CD4-positive, alpha-beta T cell (primary cell): ENCODE data around the gene LRRC49. TPM values are rescaled to one million over a fixed set of nuclear protein-coding genes. Genes with fewer than 3 reads are reported as not detected.

Experiments used
- ATAC-seq: fragments of 200-7000 bp; cut with Tn5 transposase; one replicate; pipeline ENCODE4 v1.10.0; 2022; ENCODE audit warnings: mild to moderate bottlenecking; ENCODE audit not compliant: poor library complexity
- CTCF ChIA-PET: fragments of 350-600 bp; sonication (Branson Sonifier 250); formaldehyde crosslinking; loops from one replicate; lab custom pipeline; 2021; ENCODE audit warnings: antibody characterized with exemption, inconsistent platforms; lab: Charles Lee
- POLR2A ChIA-PET: fragments of 350-600 bp; sonication (Branson Sonifier 250); formaldehyde crosslinking; loops from one replicate; lab custom pipeline; 2021; ENCODE audit warnings: antibody characterized with exemption, inconsistent platforms; lab: Charles Lee
- DNase-seq, 14 experiments: peaks; one replicate each; pipeline ENCODE4 v3.0.0-alpha.2; 2013 to 2020; ENCODE audit warnings: mixed read lengths in 2 of 14
- H3K27ac ChIP-seq, 2 donors: one replicate each; pipeline versions ENCODE4 v1.5.1 to v1.7.0; 2013; ENCODE audit warnings: low read length in 2 of 2, low read depth in 1 of 2, mild to moderate bottlenecking in 1 of 2
- H3K27me3 ChIP-seq, 2 experiments: 1 replicate in 1 of 2; 2 replicates in 1 of 2; pipeline versions ENCODE4 v1.6.1 to v1.7.0; 2013; ENCODE audit warnings: low read length in 2 of 2, control low read depth in 1 of 2, mild to moderate bottlenecking in 1 of 2, moderate library complexity in 1 of 2; ENCODE audit not compliant: insufficient read depth in 2 of 2, control insufficient read depth in 1 of 2
- H3K36me3 ChIP-seq: one replicate; pipeline ENCODE4 v1.6.1; 2013; ENCODE audit warnings: low read length, control low read depth; ENCODE audit not compliant: insufficient read depth
- H3K4me1 ChIP-seq: one replicate; pipeline ENCODE4 v1.6.1; 2013; ENCODE audit warnings: low read length, control low read depth; ENCODE audit not compliant: insufficient read depth
- H3K4me3 ChIP-seq: one replicate; pipeline ENCODE4 v1.5.1; 2013; ENCODE audit warnings: mild to moderate bottlenecking, low read length, moderate library complexity
- H3K9me3 ChIP-seq, 2 experiments: 1 replicate in 1 of 2; 2 replicates in 1 of 2; pipeline versions ENCODE4 v1.6.1 to v1.7.0; 2013; ENCODE audit warnings: low read length in 2 of 2, mild to moderate bottlenecking in 2 of 2, control low read depth in 1 of 2, moderate library complexity in 1 of 2; ENCODE audit not compliant: control insufficient read depth in 1 of 2, insufficient read depth in 1 of 2
- H3K27ac Mint-ChIP-seq: one replicate; pipeline ENCODE4 v1.8.0; 2020; ENCODE audit warnings: mixed read lengths
- H3K27me3 Mint-ChIP-seq: one replicate; pipeline ENCODE4 v1.8.0; 2021; ENCODE audit warnings: mixed read lengths
- H3K36me3 Mint-ChIP-seq: one replicate; pipeline ENCODE4 v1.8.0; 2021; ENCODE audit warnings: low read depth, mixed read lengths
- H3K4me1 Mint-ChIP-seq: one replicate; pipeline ENCODE4 v1.8.0; 2021; ENCODE audit warnings: low read depth, mixed read lengths
- H3K4me3 Mint-ChIP-seq: one replicate; pipeline ENCODE4 v1.8.0; 2020; ENCODE audit warnings: mild to moderate bottlenecking, mixed read lengths
- H3K9me3 Mint-ChIP-seq: one replicate; pipeline ENCODE4 v1.8.0; 2020; ENCODE audit warnings: mixed read lengths
- intact Hi-C, 2 experiments: fragments of 100-400 bp; cut with DNase I in 1 of 2; cut with micrococcal nuclease in 1 of 2; formaldehyde crosslinking; loops; one replicate each; pipeline versions ENCODE4 v1.15.1 to v1.9.0; 2023 to 2025; cut with DNase I, micrococcal nuclease
- total RNA-seq, 174 experiments: library from RNA in 2 of 174; stranded (reverse) in 2 of 174; gene quantifications; one replicate each; pipeline ENCODE4 v1.2.3 and lab custom pipeline; 2021 to 2026
- TF ChIP-seq, protein P1 (sequence below): fragments of 200-600 bp; IDR thresholded peaks from one replicate; pipeline ENCODE4 v1.8.0; 2022; ENCODE audit warnings: antibody characterized with exemption, mild to moderate bottlenecking

Gene LRRC49
- total RNA-seq, 2 experiments from 2014 or later = 0.39 to 0.49 TPM

DNA sequence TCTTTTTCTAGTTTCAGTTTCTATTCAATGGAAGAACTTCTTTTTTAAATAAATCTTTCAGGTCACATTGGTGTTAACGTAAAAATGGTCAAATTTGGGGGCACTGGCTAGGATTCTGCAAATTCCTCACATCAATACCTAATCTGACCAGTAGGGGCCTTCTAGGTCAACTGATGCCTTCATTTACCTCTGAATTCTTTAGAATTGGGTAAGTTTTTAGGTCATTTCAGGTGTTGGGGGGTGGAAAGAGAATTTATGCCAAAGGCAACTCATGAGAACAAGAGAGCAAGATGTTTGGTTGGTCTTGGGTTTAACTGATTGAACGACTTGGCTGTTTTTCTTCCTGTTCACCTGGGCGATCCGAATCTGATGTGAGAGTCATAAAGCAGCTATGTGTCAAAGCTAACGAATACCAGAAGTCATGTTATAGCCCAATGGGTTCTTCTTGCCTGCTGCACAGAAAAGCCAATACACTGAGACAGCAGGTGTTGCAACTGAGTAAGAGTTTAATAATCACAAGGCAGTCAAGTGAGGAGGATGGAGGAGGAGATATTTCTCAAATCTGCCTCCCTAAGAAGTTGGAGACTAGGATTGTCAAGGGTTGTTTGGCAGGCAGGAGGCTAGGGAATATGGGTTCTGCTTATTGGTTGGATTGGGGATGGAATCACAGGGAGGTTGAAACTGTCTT is 15.3 kb downstream of the LRRC49 start:
- Histone ChIP-seq H3K27ac (no peak overlapping the region), H3K36me3 (no peaks in the 10 kb centered on the region), H3K4me1 (no peaks in the 10 kb centered on the region), H3K4me3 (no peak overlapping the region), H3K9me3 (peaks cover 0 to 14% of the 10 kb centered on the region in 2 experiments), H3K27me3 (no peaks in the 10 kb centered on the region)
- Mint-ChIP-seq H3K4me3 (no peak overlapping the region), H3K4me1 (no peaks in the 10 kb centered on the region), H3K27ac (no peak overlapping the region), H3K36me3 (no peaks in the 10 kb centered on the region), H3K27me3 (peaks cover 31% of the 10 kb centered on the region), H3K9me3 (peaks cover 12% of the 10 kb centered on the region)
- ChIA-PET CTCF (no interaction called here), POLR2A (no interaction called here)
- DNase-seq (no peak), ATAC-seq (no peak)
- TF ChIP-seq, protein P1, sequence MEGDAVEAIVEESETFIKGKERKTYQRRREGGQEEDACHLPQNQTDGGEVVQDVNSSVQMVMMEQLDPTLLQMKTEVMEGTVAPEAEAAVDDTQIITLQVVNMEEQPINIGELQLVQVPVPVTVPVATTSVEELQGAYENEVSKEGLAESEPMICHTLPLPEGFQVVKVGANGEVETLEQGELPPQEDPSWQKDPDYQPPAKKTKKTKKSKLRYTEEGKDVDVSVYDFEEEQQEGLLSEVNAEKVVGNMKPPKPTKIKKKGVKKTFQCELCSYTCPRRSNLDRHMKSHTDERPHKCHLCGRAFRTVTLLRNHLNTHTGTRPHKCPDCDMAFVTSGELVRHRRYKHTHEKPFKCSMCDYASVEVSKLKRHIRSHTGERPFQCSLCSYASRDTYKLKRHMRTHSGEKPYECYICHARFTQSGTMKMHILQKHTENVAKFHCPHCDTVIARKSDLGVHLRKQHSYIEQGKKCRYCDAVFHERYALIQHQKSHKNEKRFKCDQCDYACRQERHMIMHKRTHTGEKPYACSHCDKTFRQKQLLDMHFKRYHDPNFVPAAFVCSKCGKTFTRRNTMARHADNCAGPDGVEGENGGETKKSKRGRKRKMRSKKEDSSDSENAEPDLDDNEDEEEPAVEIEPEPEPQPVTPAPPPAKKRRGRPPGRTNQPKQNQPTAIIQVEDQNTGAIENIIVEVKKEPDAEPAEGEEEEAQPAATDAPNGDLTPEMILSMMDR = no peak
- intact Hi-C loops = no loop called here

DNA sequence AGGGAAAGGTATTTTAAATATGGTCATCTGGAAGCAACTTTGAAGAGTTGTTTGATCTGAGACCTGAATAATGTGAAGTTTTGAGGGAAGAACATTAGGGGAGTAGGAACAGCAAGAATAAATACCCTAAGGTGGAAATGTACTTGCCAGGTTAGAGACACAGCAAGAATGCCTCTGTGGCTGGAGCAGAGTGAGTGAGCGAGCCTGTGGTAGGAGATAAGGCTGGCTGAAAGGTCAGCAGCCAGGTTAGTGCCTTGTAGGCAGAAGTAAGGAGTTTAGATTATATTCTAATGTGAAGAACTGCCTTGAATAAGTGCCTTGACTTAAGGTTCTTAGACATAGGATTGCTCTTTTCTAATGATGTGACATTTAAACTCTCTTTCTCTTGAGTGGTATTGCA is 18.3 kb downstream of the LRRC49 start:
- Mint-ChIP-seq H3K36me3 (no peaks in the 10 kb centered on the region), H3K9me3 (peaks cover 12% of the 10 kb centered on the region), H3K27ac (no peak overlapping the region), H3K4me3 (no peak overlapping the region), H3K27me3 (peaks cover 19% of the 10 kb centered on the region), H3K4me1 (no peaks in the 10 kb centered on the region)
- Histone ChIP-seq H3K4me1 (no peaks in the 10 kb centered on the region), H3K4me3 (no peak overlapping the region), H3K36me3 (no peaks in the 10 kb centered on the region), H3K27ac (no peak overlapping the region), H3K27me3 (no peaks in the 10 kb centered on the region), H3K9me3 (peaks cover 0 to 14% of the 10 kb centered on the region in 2 experiments)
- no peak for ATAC-seq
- CTCF ChIA-PET = no interaction called here
- no peak for DNase-seq
- TF ChIP-seq, protein P1 = no peak
- POLR2A ChIA-PET = no interaction called here
- intact Hi-C loops = no loop called here

DNA sequence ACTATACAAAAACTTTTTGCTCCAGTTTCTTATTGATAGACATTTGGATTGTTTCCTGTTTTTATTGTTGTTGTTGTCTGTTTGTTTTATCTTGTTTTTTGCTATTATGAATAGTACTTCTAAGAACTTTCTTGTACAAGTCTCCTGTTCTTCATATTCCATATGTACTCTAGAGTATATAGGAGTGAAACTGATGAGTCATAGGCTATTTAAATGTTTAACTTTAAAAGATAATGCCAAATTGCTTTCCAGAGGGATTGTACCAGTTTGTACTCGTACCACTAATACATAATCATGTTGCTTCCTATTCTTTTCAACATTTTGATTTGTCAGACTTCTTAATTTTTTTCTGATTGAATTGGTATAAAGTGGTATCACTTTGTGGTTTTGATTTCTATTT is 19.6 kb downstream of the LRRC49 start:
- Mint-ChIP-seq H3K27me3 (peaks cover 10% of the 10 kb centered on the region), H3K27ac (no peak overlapping the region), H3K4me3 (no peak overlapping the region), H3K4me1 (no peaks in the 10 kb centered on the region), H3K9me3 (peaks cover 12% of the 10 kb centered on the region), H3K36me3 (no peaks in the 10 kb centered on the region)
- Histone ChIP-seq H3K36me3 (no peaks in the 10 kb centered on the region), H3K4me1 (no peaks in the 10 kb centered on the region), H3K9me3 (peaks cover 9 to 14% of the 10 kb centered on the region in 2 experiments), H3K27ac (no peak overlapping the region), H3K27me3 (no peaks in the 10 kb centered on the region), H3K4me3 (no peak overlapping the region)
- TF ChIP-seq, protein P1 = no peak
- ChIA-PET CTCF (no interaction called here), POLR2A (no interaction called here)
- DNase-seq (no peak), ATAC-seq (no peak)
- intact Hi-C loops = no loop called here
